DND-41 (cell line): Measurements from ENCODE around the gene C22orf15.
"Not testable (repeated sequence)": the region's sequence is repeated elsewhere in the genome, so short reads cannot be mapped to it uniquely, and the experiment has no call there.

Source experiments
- ATAC-seq: fragments of 200-7000 bp; cut with Tn5 transposase; 3 replicates; pipeline ENCODE4 v1.9.1; 2021; ENCODE audit warnings: low read depth; ENCODE audit not compliant: insufficient read depth
- DNase-seq: peaks from one replicate; pipeline ENCODE4 v3.0.0-alpha.2; 2020
- H2AFZ ChIP-seq: 2 replicates; pipeline ENCODE4 v1.6.0; 2012; ENCODE audit warnings: low read depth, low read length
- H3K27ac ChIP-seq: 2 replicates; pipeline ENCODE4 v1.5.1; 2012; ENCODE audit warnings: low read length, inconsistent platforms
- H3K27me3 ChIP-seq: fragments of 200-600 bp; sonication (generic); 2 replicates; pipeline ENCODE4 v1.6.0; 2012; ENCODE audit warnings: low read length, mild to moderate bottlenecking, inconsistent platforms; ENCODE audit not compliant: insufficient read depth, poor library complexity
- H3K36me3 ChIP-seq: 2 replicates; pipeline ENCODE4 v1.5.1; 2012; ENCODE audit warnings: low read length, inconsistent platforms; ENCODE audit not compliant: insufficient read depth
- H3K4me1 ChIP-seq: 2 replicates; pipeline ENCODE4 v1.5.1; 2012; ENCODE audit warnings: mild to moderate bottlenecking, low read length; ENCODE audit not compliant: insufficient read depth
- H3K4me2 ChIP-seq: 2 replicates; pipeline ENCODE4 v1.6.0; 2012; ENCODE audit warnings: mild to moderate bottlenecking, moderate library complexity, low read length, inconsistent platforms; ENCODE audit not compliant: insufficient read depth
- H3K4me3 ChIP-seq, 2 experiments: fragments of 200-600 bp in 1 of 2; shearing (Covaris generic) in 1 of 2; 2 replicates each; pipeline ENCODE4 v1.5.1; 2012 to 2016; ENCODE audit warnings: inconsistent platforms in 2 of 2, low read length in 2 of 2, mild to moderate bottlenecking in 2 of 2, low read depth in 1 of 2, moderate library complexity in 1 of 2
- H3K79me2 ChIP-seq: 2 replicates; pipeline ENCODE4 v1.6.0; 2012; ENCODE audit warnings: low read length, inconsistent platforms; ENCODE audit not compliant: insufficient read depth
- H3K9ac ChIP-seq: 2 replicates; pipeline ENCODE4 v1.6.0; 2012; ENCODE audit warnings: low read depth, mild to moderate bottlenecking, inconsistent platforms, low read length, moderate library complexity
- H3K9me3 ChIP-seq: 2 replicates; pipeline ENCODE4 v1.5.1; 2012; ENCODE audit warnings: low read length, moderate library complexity, mild to moderate bottlenecking, inconsistent platforms; ENCODE audit not compliant: insufficient read depth, severe bottlenecking
- H4K20me1 ChIP-seq: 2 replicates; pipeline ENCODE4 v1.6.0; 2012; ENCODE audit warnings: low read length; ENCODE audit not compliant: insufficient read depth
- EZH2 ChIP-seq: IDR thresholded peaks from 3 replicates; pipeline ENCODE4 v1.6.1; 2012; ENCODE audit warnings: borderline replicate concordance, low read depth, mild to moderate bottlenecking, moderate library complexity, low read length, inconsistent platforms; ENCODE audit not compliant: severe bottlenecking
- TF ChIP-seq, protein P1 (sequence below): IDR thresholded peaks from 2 replicates; pipeline ENCODE4 v1.5.1; 2012; ENCODE audit warnings: borderline replicate concordance, low read length, moderate library complexity, mild to moderate bottlenecking; ENCODE audit not compliant: poor library complexity, severe bottlenecking; ENCODE audit errors: extremely low read depth

The C22orf15 gene

DNA sequence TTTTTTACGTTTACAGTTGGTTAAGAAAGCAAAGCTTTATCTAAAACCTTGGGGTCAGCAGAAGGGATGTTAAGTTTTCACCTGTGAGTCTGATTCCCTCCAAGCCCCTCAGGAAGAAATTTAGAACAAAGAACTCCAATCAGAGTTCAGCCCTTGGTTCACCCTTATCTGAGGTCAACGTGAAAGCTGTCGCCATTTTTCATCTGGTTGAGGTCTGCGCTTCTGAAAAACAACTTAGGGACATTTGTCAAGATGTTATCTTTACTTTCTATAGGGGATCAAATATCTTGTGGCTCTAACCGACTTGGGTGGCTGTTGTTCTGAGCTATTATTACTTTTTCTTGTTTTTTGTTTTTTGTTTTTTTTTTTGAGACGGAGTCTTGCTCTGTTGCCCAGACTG is 41.9 kb upstream of the C22orf15 start:
- Histone ChIP-seq H3K9ac (no peak overlapping the region), H4K20me1 (0 out of 2 replicates have a peak, but pooled peaks cover 2% of the 10 kb centered on the region), H3K4me1 (peaks cover 13% of the 10 kb centered on the region), H3K36me3 (peaks cover 2% of the 10 kb centered on the region), H3K4me3 (no peak overlapping the region), H3K27me3 (no peaks in the 10 kb centered on the region), H3K9me3 (no peaks in the 10 kb centered on the region), H3K79me2 (peaks cover 13% of the 10 kb centered on the region), H3K4me2 (no peak overlapping the region), H2AFZ (no peak overlapping the region), H3K27ac (no peak overlapping the region)
- no peak for DNase-seq
- no peak for ATAC-seq
- TF ChIP-seq, protein P1, sequence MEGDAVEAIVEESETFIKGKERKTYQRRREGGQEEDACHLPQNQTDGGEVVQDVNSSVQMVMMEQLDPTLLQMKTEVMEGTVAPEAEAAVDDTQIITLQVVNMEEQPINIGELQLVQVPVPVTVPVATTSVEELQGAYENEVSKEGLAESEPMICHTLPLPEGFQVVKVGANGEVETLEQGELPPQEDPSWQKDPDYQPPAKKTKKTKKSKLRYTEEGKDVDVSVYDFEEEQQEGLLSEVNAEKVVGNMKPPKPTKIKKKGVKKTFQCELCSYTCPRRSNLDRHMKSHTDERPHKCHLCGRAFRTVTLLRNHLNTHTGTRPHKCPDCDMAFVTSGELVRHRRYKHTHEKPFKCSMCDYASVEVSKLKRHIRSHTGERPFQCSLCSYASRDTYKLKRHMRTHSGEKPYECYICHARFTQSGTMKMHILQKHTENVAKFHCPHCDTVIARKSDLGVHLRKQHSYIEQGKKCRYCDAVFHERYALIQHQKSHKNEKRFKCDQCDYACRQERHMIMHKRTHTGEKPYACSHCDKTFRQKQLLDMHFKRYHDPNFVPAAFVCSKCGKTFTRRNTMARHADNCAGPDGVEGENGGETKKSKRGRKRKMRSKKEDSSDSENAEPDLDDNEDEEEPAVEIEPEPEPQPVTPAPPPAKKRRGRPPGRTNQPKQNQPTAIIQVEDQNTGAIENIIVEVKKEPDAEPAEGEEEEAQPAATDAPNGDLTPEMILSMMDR = no peak
- TF ChIP-seq EZH2 = no peak

DNA sequence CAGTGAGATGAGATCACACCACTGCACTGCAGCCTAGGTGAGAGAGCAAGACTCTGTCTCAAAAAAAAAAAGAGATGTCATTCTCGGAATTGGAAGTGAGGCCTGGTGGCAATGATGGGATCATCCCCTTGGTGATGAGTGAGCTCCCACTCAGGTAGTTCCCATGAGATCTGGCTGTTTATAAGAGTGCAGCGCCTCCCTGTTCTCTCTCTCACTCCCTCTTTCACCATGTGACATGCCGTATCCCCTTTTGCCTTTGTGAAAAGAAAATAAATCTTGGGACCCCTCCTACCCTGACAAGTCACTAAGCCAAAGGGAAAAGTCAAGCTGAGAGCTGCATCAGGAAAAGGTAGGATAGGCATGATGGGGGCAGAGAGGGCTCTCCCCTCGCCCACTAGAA is 40.6 kb upstream of the C22orf15 start:
- H3K9ac ChIP-seq = no peak overlapping the region
- TF ChIP-seq EZH2 = no peak
- TF ChIP-seq, protein P1 = no peak
- ATAC-seq = no peak
- no peak for DNase-seq
- H3K36me3 ChIP-seq = no peaks in the 10 kb centered on the region
- H2AFZ ChIP-seq = no peak overlapping the region
- no peak overlapping the region for H3K27ac ChIP-seq
- no peaks in the 10 kb centered on the region for H3K27me3 ChIP-seq
- H3K79me2 ChIP-seq = peaks cover under 1% of the 10 kb centered on the region
- no peaks in the 10 kb centered on the region for H4K20me1 ChIP-seq
- H3K4me1 ChIP-seq = peaks cover 5% of the 10 kb centered on the region
- H3K9me3 ChIP-seq = no peaks in the 10 kb centered on the region
- no peak overlapping the region for H3K4me3 ChIP-seq
- no peak overlapping the region for H3K4me2 ChIP-seq

DNA sequence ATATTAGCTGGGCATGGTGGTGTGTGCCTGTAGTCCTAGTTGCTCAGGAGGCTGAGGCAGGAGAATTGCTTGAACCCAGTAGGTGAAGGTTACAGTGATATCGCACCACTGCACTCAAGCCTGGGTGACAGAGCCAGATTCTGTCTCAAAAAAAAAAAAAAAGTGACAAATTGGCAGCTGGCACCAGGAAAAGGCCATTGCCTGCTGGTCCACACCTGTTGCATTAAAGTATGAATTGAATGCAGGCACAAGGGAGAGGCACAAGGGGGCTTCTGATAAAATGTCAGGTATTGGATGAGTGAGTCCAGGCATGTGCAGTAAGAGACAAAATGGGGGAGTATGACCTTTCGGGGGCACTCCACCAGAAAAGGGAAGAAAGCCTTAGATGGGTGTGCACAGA is 40.1 kb upstream of the C22orf15 start:
- Histone ChIP-seq H3K9me3 (no peaks in the 10 kb centered on the region), H3K4me1 (no peaks in the 10 kb centered on the region), H3K4me3 (no peak overlapping the region), H3K79me2 (no peaks in the 10 kb centered on the region), H4K20me1 (no peaks in the 10 kb centered on the region), H3K4me2 (no peak overlapping the region), H3K36me3 (no peaks in the 10 kb centered on the region), H3K9ac (no peak overlapping the region), H2AFZ (no peak overlapping the region), H3K27ac (no peak overlapping the region), H3K27me3 (no peaks in the 10 kb centered on the region)
- DNase-seq (no peak), ATAC-seq (no peak)
- TF ChIP-seq EZH2 = no peak
- TF ChIP-seq, protein P1 = no peak

DNA sequence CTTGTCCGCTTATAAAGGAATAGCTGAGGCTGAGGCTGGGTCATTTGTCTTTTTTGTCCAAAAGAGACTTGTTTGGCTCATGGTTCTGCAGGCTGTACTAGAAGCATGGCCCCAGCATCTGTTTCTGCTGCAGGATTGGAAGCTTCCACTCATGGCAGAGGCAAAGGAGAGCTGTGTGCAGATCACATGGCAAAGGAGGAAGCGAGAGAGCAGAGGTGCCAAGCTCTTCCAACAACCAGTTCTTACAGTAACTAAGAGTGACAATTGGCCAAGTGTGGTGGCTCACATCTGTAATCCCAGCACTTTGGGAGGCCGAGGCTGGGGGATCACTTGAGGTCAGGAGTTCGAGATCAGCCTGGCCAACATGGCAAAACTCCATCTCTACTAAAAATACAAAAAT is 34.7 kb upstream of the C22orf15 start:
- H3K36me3 ChIP-seq, DNase-seq, H2AFZ ChIP-seq, H3K4me3 ChIP-seq, H3K79me2 ChIP-seq, H4K20me1 ChIP-seq, ATAC-seq, H3K9ac ChIP-seq, H3K9me3 ChIP-seq, H3K27ac ChIP-seq, H3K4me1 ChIP-seq, H3K4me2 ChIP-seq, H3K27me3 ChIP-seq: not testable (repeated sequence)
